ENCODE results near the gene ALG8.

DNA sequence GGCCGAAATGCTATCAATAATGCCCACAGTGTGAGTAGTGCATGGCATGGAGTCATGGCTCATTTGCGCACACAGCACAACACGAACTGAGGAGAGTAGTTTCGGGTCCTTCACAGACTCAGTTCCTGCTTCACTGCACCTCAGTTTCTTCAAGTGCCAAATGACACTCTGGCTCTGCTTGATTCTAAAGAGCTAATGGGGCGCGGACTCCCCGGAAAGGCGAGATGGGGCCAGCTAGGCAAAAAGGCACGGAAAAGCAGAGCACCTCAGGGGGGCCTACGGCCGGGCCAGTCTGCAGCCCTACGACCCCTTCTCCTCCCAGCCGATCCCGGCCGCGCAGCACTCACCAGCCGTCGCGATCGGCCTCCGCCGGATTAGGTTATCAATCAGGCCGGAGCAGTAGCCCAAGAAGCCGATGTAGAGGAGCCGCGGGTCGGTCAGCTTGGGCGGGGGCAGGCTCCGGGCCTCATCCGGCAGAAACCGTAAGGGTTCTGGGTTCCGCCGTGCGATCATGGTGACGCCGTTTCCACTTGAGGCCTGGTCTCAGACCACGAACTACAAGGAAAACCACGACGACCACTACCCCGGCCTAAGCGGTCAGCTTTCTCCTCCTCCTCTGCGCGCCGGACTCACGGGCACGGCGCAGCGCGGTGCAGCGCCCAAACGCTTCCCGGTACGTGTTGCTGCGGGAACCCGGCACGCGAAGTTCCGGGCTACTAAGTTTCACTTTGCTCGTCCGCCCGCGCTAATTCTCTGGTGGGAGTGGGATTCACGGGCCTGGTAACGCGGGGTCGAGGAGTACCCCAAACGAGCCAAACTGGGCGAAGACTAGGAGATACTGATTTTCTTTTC is 60.0 kb downstream of the ALG8 start, which contains the start of gene NDUFC2:
- TF ChIP-seq POLR2A (IDR thresholded peaks at IDR 0.05; ENCODE audit: low read length) (peak; percentile 84), GATA1 (IDR thresholded peaks at IDR 0.05; ENCODE audit: low read depth, low read length) (no peak)
